ENCODE data around the gene CYP2U1. TPM values are rescaled to one million over a fixed set of nuclear protein-coding genes. Genes with fewer than 3 reads are reported as not detected.
A peak's percentile ranks its signal among the peaks of the same experiment; 100 is the strongest.

Gene CYP2U1
- 9.0 TPM for total RNA-seq
- long read RNA-seq, full-length matches to known transcripts, result 11 of 17 reads
- long read RNA-seq, partial matches to known transcripts, result 0 of 17 reads
- long read RNA-seq, other reads (novel, unspliced or antisense), result 6 of 17 reads

GRCh38 chr4:107930821-107931774 lies at the start of gene CYP2U1:
CYP2U1 (plus strand) TSS chr4:107931549; CDS start chr4:107931644, 95 bp downstream.
- peak; percentile 98 for ATAC-seq
- intact Hi-C loops (cut with DNase I), result no loop called here

GRCh38 chr4:107885865-107886264 lies 45.5 kb upstream of the CYP2U1 start:
- Histone ChIP-seq H3K9me3 (no peaks in the 10 kb centered on the region), H3K4me3 (no peak overlapping the region), H3K4me1 (no peaks in the 10 kb centered on the region), H3K36me3 (no peaks in the 10 kb centered on the region), H3K27ac (no peak overlapping the region), H3K27me3 (no peaks in the 10 kb centered on the region)
- DNase-seq, result no peak
- no peak for ATAC-seq
- no peak for TF ChIP-seq CTCF (IDR thresholded peaks at IDR 0.05)
- intact Hi-C loops (cut with DNase I), result no loop called here

More at GRCh38 chr4:107930821-107931774, at the start of gene CYP2U1:
- Histone ChIP-seq H3K27me3 (no peaks in the 10 kb centered on the region), H3K27ac (peak within 1 kb of the TSS; percentile 74), H3K4me3 (peak within 1 kb of the TSS; percentile 69), H3K4me1 (peaks cover 9% of the 10 kb centered on the region), H3K9me3 (no peaks in the 10 kb centered on the region), H3K36me3 (no peaks in the 10 kb centered on the region)
- peak; percentile 28 for TF ChIP-seq CTCF (IDR thresholded peaks at IDR 0.05)
- peak; percentile 92 for DNase-seq

GRCh38 chr4:107888237-107888636 lies 43.1 kb upstream of the CYP2U1 start:
- Histone ChIP-seq H3K4me3 (no peak overlapping the region), H3K9me3 (no peaks in the 10 kb centered on the region), H3K27me3 (no peaks in the 10 kb centered on the region), H3K36me3 (no peaks in the 10 kb centered on the region), H3K4me1 (no peaks in the 10 kb centered on the region), H3K27ac (no peak overlapping the region)
- no peak for DNase-seq
- intact Hi-C loops (cut with DNase I), result no loop called here
- no peak for ATAC-seq
- no peak for TF ChIP-seq CTCF (IDR thresholded peaks at IDR 0.05)

GRCh38 chr4:107890779-107891178 lies 40.6 kb upstream of the CYP2U1 start:
- no peak for ATAC-seq

GRCh38 chr4:107891299-107891698 lies 40.0 kb upstream of the CYP2U1 start:
- no peak for TF ChIP-seq CTCF (IDR thresholded peaks at IDR 0.05)

More at GRCh38 chr4:107890779-107891178, 40.6 kb upstream of the CYP2U1 start:
- Histone ChIP-seq H3K27ac (no peak overlapping the region), H3K36me3 (no peaks in the 10 kb centered on the region), H3K4me1 (peaks cover 6% of the 10 kb centered on the region), H3K4me3 (no peak overlapping the region), H3K9me3 (no peaks in the 10 kb centered on the region), H3K27me3 (no peaks in the 10 kb centered on the region)
- intact Hi-C loops (cut with DNase I), result no loop called here
- no peak for DNase-seq
- no peak for TF ChIP-seq CTCF (IDR thresholded peaks at IDR 0.05)

More at GRCh38 chr4:107891299-107891698, 40.0 kb upstream of the CYP2U1 start:
- no peaks in the 10 kb centered on the region for H3K36me3 ChIP-seq
- H3K9me3 ChIP-seq, result no peaks in the 10 kb centered on the region
- intact Hi-C loops (cut with DNase I), result no loop called here
- H3K27ac ChIP-seq, result no peak overlapping the region
- H3K4me3 ChIP-seq, result no peak overlapping the region
- no peak for ATAC-seq
- no peak for DNase-seq
- H3K4me1 ChIP-seq, result peaks cover 6% of the 10 kb centered on the region
- H3K27me3 ChIP-seq, result no peaks in the 10 kb centered on the region
